Activated T-cell treated with anti-CD3 and anti-CD28 coated beads for 1 hour (primary cell): ENCODE measurements around the gene MYH2.

ENCODE experiments used
- DNase-seq: peaks from one replicate; pipeline ENCODE4 v3.0.0-alpha.2; 2020; ENCODE audit warnings: low read depth

The MYH2 gene

GRCh38 chr17:10516065-10516464, 33.4 kb downstream of the MYH2 start:
- DNase-seq: no peak

- DNase-seq: no peak
These were observed 36.0 kb downstream of the MYH2 start for GRCh38 chr17:10513299-10514067.

GRCh38 chr17:10512856-10513255, 36.6 kb downstream of the MYH2 start:
- no peak for DNase-seq

GRCh38 chr17:10499950-10500349, 49.5 kb downstream of the MYH2 start:
- DNase-seq: no peak

GRCh38 chr17:10492004-10492403, 57.5 kb downstream of the MYH2 start:
- no peak for DNase-seq

GRCh38 chr17:10482252-10482651, 67.2 kb downstream of the MYH2 start:
- no peak for DNase-seq

GRCh38 chr17:10477701-10478100, 71.8 kb downstream of the MYH2 start:
- DNase-seq: no peak

GRCh38 chr17:10474536-10474935, 74.9 kb downstream of the MYH2 start:
- no peak for DNase-seq

- DNase-seq: no peak
These were observed 77.6 kb downstream of the MYH2 start for GRCh38 chr17:10471858-10472257.
